Osteocyte (in vitro differentiated cells): Measurements from ENCODE around the gene ITGAD. TPM values are rescaled to one million over a fixed set of nuclear protein-coding genes. Genes with fewer than 3 reads are reported as not detected.

Source experiments
- DNase-seq: peaks from one replicate; pipeline ENCODE4 v3.0.0; 2021; ENCODE audit warnings: mixed read lengths; ENCODE audit not compliant: unreplicated experiment; ENCODE audit errors: extremely low spot score
- H3K27ac Mint-ChIP-seq: one replicate; pipeline ENCODE4 v1.8.0; 2021; ENCODE audit warnings: mild to moderate bottlenecking, mixed read lengths; ENCODE audit not compliant: unreplicated experiment
- H3K27me3 Mint-ChIP-seq: one replicate; pipeline ENCODE4 v1.8.0; 2021; ENCODE audit warnings: mixed read lengths; ENCODE audit not compliant: unreplicated experiment
- H3K36me3 Mint-ChIP-seq: one replicate; pipeline ENCODE4 v1.8.0; 2021; ENCODE audit warnings: mixed read lengths; ENCODE audit not compliant: unreplicated experiment
- H3K4me1 Mint-ChIP-seq: one replicate; pipeline ENCODE4 v1.8.0; 2021; ENCODE audit warnings: mixed read lengths; ENCODE audit not compliant: unreplicated experiment
- H3K4me3 Mint-ChIP-seq: one replicate; pipeline ENCODE4 v1.8.0; 2021; ENCODE audit warnings: mild to moderate bottlenecking, moderate library complexity, mixed read lengths; ENCODE audit not compliant: unreplicated experiment
- H3K9me3 Mint-ChIP-seq: one replicate; pipeline ENCODE4 v1.8.0; 2021; ENCODE audit warnings: mixed read lengths; ENCODE audit not compliant: unreplicated experiment
- total RNA-seq: library from RNA; stranded (reverse); gene quantifications from 2 replicates; pipeline ENCODE4 v1.2.1, GENCODE V29; 2021
- TF ChIP-seq, protein P1 (sequence below): fragments of 200-600 bp; sonication (generic); IDR thresholded peaks from 2 replicates; pipeline ENCODE4 v1.5.0; 2021; ENCODE audit warnings: antibody characterized with exemption, mild to moderate bottlenecking, moderate library complexity

ITGAD gene
- total RNA-seq, 1 donor from 2014 or later, result not detected

DNA sequence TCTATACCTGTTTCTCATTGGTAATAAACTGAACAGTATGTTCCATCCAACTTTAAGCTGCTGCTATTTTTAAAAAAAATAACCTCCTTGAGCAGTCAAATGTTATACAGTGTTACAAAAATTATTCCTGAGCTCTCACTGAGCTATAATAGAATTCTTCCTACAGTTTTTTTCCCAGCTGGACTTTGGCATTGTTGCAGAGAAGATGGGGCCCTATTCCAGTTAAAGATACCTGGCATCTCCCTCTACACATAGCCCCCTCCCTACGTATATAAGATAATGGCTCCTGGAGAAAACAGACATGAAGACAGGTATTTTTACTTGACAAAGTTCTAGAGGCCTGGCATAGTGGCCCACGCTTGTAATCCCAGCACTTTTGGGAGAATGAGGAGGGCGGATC, 36.7 kb downstream of the ITGAD start:
- Mint-ChIP-seq H3K4me3 (no peak overlapping the region), H3K9me3 (no peaks in the 10 kb centered on the region), H3K4me1 (no peaks in the 10 kb centered on the region), H3K27me3 (peaks cover 8% of the 10 kb centered on the region), H3K36me3 (no peaks in the 10 kb centered on the region), H3K27ac (no peak overlapping the region)
- DNase-seq, result no peak
- TF ChIP-seq, protein P1, sequence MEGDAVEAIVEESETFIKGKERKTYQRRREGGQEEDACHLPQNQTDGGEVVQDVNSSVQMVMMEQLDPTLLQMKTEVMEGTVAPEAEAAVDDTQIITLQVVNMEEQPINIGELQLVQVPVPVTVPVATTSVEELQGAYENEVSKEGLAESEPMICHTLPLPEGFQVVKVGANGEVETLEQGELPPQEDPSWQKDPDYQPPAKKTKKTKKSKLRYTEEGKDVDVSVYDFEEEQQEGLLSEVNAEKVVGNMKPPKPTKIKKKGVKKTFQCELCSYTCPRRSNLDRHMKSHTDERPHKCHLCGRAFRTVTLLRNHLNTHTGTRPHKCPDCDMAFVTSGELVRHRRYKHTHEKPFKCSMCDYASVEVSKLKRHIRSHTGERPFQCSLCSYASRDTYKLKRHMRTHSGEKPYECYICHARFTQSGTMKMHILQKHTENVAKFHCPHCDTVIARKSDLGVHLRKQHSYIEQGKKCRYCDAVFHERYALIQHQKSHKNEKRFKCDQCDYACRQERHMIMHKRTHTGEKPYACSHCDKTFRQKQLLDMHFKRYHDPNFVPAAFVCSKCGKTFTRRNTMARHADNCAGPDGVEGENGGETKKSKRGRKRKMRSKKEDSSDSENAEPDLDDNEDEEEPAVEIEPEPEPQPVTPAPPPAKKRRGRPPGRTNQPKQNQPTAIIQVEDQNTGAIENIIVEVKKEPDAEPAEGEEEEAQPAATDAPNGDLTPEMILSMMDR, result no peak

DNA sequence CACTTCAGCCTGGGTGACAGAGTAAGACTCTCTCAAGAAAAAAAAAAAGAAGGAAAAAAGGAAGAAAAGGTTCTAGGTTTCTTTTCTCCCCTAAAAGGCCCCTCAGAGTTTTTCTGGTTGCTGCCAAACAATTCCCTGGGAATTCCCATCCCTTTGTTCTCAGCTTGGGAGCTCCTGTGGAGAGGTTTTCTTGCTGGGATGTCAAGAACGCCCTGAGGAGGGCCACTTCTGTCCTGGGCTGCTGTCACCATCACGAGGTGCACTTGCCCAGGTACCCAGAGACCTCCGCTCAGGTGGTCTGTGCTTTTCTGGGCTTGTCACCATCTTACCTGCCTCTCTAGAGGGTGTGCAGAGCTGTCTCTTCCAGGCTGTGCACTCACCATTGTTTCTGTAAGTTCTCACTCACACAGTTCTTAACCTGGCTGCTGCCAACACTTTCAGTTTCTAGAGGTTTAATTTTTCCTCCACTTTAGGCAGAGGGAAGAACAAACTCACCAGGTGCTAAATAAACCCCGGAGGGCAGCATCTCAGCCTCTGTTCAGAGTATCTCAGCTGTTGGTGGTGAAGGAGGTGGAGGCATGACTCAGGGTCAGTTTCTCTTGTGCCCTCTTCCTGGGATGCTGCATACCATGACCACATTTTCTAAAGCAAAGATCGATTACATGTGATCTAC, 37.4 kb downstream of the ITGAD start:
- Mint-ChIP-seq H3K9me3 (no peaks in the 10 kb centered on the region), H3K27me3 (peaks cover 8% of the 10 kb centered on the region), H3K4me1 (no peaks in the 10 kb centered on the region), H3K27ac (no peak overlapping the region), H3K4me3 (no peak overlapping the region), H3K36me3 (no peaks in the 10 kb centered on the region)
- DNase-seq, result no peak
- TF ChIP-seq, protein P1, result no peak

DNA sequence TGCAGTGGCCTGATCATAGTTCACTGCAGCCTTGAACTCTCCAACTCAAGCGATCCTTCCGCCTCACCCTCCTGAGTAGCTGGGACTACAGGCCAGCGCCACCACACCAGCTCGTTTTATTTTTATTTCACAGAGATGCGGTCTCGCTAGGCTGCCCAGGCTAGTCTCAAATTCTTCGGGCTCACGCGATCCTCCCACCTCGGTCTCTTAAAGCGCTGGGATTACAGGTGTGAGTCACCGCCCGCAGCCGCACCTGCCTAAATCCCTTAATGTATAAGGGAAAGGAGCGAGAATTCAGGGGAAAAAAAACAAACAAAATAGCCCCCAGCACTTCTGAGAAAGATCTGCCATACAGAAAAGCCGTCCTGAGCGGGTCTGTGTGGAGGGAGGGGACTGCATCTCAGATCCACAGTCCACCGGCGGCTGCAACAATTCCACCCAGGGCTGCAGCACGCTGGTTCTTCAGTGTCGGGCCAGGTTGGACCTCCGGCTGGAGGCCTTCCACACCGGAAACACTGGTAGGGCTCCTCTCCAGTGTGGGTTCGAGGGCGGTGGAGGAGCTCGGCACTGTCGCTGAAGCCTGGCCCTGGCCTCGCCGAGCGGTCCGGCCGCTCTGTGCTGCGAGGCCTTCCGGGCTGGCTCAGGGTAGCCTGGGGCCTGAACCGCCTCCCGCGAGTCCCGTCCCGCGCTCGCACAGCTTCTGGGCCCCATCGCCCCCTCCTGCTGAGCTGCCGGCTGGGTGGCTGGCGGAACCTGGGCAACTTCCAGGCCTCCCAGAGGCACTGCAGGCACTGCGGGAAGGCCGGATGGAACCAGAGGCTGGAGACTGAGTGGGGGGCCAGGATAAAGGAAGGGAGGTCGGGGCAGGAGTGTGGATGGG, 42.4 kb downstream of the ITGAD start:
- no peaks in the 10 kb centered on the region for H3K9me3 Mint-ChIP-seq
- no peak overlapping the region for H3K27ac Mint-ChIP-seq
- H3K27me3 Mint-ChIP-seq, result peaks cover 5% of the 10 kb centered on the region
- no peaks in the 10 kb centered on the region for H3K4me1 Mint-ChIP-seq
- TF ChIP-seq, protein P1, result no peak
- no peak for DNase-seq
- H3K36me3 Mint-ChIP-seq, result no peaks in the 10 kb centered on the region
- H3K4me3 Mint-ChIP-seq, result no peak overlapping the region

DNA sequence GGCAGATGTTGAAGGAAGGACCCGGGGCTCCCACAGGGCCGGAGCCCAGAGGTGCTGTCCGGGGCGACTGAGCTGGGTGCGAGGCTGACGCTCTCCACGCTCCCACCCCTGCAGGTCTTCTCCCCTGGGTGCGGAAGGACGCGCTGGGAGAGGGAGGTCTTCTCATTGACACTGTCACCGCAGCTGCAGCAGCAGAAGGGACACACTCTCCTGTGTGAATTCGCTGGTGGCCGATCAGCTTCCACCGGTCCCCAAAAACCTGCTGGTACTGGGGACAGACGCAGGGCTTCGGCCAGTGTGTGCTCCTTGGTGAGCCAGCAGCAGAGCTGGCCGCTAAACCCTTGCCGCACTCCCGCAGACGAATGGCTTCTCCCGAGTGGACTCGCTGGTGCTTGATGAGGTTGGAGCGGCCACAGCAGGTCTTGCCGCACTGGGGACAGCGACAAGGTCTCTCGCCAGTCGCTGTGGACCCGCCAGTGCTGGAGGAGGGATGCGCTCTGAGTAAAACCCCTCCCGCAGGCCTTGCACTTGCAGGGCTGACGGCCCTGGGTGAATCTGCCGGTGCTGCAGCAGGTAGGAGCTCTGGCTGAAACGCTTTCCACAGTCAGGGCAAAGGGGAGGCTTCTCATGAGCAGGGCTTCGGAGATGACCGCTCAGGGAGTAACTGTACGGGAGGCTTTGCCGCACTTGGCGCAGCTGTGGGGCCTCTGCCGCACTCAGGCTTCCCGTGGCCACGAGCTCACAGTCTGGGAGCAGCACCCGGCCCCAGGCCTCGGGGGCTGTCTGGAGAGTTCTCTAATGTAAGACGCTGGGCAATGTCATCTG, 43.3 kb downstream of the ITGAD start:
- no peak overlapping the region for H3K27ac Mint-ChIP-seq
- H3K27me3 Mint-ChIP-seq, result no peaks in the 10 kb centered on the region
- peaks cover 2% of the 10 kb centered on the region for H3K4me1 Mint-ChIP-seq
- H3K36me3 Mint-ChIP-seq, result no peaks in the 10 kb centered on the region
- no peak for DNase-seq
- TF ChIP-seq, protein P1, result no peak
- H3K4me3 Mint-ChIP-seq, result no peak overlapping the region
- no peaks in the 10 kb centered on the region for H3K9me3 Mint-ChIP-seq
